GM18511 (cell line): ENCODE measurements around the gene SLC27A5.
A peak's percentile ranks its signal among the peaks of the same experiment; 100 is the strongest.
"Not testable (repeated sequence)": the region's sequence is repeated elsewhere in the genome, so short reads cannot be mapped to it uniquely, and the experiment has no call there.

Experiments used
- ATAC-seq: cut with Tn5 transposase; IDR thresholded peaks from one replicate; pipeline ENCODE4 v1.9.1; 2021; ENCODE audit warnings: mild to moderate bottlenecking, moderate library complexity; ENCODE audit not compliant: unreplicated experiment

SLC27A5 gene

DNA sequence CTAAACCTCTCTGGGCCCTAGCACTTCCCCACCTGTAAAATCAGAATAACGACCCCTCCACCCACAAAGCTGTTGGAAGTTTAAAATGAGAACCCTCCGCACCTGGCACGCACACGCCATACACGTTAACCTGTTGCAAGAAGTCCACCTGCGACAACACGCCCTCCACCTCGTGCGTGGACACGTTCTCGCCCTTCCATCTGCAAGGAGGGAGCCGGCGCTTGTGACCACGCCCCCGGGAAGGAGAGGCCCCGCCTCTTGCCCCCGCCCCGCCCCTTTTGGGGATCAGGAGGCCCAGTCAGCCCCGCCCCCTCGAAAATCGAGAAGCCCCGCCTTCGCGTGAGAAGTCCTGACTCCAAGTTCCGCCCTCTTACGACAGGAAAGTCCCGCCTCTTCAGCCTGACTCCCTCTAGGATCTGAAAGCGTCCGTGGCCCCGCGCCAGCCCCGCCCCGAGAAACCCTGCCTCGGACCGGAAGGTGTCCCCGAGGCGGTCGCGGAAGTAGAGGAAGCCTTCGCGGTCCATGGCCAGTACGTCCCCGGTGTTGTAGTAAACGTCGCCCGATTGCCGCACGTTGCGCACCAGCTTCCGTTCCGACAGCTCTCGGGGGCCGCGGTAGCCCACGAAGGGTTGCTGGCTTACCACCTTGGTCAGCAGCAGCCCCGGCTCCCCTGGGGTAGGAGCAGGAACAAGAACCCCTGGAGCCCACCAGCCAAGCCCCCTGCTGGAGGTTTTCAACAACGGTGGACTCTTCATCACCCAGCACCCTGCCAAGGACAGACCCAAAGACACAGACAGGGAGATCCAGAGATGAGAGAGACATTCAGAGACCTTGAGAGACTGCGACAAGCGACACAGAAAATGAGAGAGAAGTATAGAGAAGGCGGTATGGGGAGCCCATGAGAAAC lies 12.5 kb downstream of the SLC27A5 start:
- ATAC-seq, result peak; percentile 96

DNA sequence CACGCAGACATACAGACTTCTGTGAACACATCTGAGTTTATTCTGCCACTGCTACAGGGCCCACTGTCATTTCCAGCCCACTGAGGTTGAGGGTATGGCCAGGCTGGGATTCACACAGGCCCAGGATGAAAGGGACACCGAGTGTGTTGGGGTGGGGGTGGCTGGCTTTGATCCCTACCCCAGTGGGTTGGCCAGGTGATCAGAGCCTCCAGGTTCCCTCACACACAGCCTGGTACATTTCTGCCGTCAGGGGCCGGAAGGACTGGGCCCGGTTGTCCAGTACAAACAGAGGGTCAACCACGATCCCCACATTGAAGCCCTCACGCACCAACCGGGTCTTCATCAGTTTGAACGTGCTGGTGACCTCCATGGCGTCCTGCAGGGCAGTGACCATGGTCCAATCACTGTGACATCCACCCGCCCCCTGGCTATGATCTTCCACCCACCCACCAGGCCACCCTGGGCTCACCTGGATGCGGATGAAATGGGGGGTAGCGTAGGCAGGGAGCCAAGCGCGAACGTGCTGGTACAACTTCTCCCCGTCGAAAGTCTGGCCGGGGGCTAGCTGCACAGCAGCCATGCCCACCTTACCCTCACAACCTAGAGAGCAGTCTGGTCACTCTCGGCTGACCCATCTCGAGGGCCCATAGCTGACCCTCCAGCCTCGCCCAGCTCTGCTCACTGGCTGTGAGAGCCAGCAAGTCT lies 13.3 kb downstream of the SLC27A5 start:
- ATAC-seq, result peak; percentile 18

DNA sequence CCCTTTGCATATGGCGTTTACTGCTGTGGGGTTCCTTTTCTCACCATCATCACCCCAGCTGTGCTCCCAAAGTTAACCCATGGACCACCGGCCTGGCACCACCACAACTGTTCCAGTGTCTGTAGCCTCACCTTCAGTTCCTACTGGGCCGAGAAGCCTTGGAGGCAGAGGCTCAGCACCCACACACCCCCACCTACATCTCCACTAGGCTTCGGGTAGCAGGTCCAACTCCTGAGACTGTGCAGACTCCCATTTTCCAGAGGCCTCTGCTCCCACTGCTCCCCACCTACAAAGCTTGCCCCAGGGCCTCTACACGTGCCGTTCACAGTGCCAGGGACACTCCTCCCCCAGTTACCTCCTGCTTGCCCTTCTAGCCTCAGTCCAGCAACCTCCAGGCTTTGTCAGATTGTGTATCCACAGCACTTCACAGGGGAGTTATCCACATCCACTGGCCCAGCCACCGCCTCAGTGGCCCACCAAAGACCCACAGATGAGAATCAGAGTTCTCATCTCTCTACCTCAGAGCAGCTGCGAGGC lies 14.1 kb downstream of the SLC27A5 start:
- ATAC-seq, result no peak

DNA sequence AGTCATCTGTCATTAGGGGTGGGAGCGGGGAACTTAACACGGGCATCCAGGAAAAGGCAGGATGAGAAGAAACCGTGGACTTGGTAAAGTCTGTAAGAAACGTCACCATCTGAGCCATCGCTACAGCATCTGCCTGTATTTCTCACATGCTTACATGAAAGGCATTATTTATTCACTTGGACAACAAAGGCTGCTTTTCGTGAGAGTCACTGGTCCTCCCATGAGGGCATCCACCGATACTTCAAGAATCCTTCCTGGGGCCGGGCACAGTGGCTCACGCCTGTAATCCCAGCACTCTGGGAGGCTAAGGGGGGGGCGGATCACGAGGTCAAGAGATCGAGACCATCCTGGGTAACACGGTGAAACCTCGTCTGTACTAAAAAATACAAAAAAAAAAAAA lies 19.5 kb downstream of the SLC27A5 start:
- ATAC-seq, result no peak

DNA sequence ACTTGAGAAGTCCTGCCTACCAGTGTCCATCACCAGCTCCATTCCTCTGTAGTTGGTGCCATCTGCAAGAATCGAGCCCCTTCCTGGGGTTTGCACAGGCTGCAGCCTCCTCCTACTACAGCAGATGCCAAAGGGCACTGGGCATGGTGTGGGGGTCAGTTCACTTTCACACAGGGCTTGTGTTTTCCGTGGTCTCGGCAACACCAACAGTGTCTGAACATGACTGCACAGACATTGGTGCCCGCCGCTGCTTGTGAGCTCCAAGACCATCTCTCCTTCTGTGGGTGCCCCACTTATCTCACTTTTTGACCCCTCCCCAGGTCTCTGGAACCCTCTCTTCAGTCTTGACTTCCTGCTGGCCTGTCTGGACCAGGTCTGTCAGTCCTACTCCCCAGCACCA lies 20.4 kb downstream of the SLC27A5 start:
- ATAC-seq, result no peak

DNA sequence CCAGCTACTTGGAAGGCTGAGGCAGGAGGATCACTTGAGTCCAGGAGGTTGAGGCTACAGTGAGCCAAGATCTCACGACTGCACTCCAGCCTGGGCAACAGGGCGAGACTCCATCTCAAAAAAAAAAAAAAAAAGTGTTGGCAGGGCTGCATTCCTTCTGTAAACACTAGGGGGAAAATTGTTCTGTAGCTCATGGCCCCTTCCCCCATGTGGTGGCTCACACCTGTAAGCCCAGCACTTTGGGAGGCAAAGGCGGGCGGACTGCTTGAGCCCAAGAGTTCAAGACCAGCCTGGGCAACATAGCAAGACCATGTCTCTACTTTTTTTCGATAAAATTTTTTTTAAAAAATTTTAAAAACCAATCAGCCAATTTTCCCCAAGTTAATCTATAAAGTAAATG lies 27.4 kb downstream of the SLC27A5 start:
- not testable (repeated sequence) for ATAC-seq

DNA sequence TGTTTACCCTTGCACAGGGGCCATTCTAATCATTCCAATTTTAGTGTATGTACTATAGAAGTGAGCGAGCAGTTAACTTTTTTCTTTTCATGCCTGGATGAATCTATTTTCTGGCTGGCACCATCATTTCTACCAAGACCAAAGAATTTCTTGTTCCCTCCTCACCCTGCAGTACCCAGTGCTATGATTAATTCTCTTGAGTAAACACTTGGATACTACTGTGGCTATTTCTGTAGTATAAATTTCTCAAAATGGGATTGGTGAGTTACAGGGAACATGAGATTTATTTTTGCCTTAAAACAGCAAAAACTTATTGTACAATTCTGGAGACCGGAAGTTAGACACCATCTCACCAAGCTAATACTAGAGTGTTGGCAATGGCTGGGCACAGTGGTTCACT lies 28.0 kb downstream of the SLC27A5 start:
- ATAC-seq, result no peak

DNA sequence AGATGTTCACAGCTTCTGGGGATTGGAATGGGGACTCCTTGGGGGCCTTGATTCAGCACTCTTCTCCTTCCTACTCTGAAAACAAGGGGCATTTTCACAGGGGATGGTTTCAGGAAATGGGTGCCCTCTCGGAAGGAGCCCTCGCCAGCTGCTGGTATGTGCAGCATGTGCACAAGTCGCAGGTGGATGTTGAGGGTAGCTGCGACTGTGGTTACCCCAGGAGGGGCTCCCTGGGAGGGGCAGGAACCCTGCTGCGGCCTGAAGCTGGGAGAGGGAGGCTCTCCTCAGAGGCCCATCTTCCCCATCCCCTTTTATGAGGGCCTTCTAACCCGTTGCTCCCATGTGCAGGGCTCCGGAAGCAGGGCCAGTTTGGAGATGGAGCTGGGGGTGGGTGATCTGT lies 29.4 kb downstream of the SLC27A5 start:
- no peak for ATAC-seq

DNA sequence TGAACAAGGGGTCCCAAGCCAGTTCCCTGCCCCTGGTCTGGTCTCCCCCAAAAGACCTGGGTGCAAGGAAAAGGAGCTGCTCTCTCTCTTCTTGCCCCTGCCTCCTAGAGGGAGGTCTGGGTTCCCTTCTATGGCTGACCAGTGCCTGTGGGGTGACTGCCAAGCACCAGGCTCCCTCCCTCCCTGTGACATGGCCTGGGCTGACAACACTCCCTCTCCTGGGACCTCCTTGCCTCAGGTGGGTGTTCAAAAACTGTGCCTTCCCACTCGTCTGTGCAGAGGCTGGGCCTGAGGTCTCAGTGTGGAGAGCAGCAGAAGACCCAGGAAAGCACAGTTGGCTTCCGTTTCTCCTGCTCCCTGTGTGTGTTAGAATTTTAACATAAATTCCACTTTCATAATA lies 31.0 kb downstream of the SLC27A5 start:
- ATAC-seq, result no peak

DNA sequence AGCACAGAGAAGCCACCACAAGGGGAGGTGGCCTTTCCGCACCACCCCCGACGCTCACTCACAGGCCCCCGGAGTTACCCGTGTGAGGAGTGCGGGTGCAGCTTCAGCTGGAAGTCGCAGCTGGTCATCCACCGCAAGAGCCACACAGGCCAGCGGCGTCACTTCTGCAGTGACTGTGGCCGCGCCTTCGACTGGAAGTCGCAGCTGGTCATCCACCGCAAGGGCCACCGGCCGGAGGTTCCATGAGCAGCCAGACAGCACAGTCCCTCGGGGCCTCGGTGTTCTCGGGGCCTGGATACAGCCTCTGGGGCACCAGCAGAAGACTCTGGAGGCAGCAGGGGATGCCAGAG lies 31.3 kb downstream of the SLC27A5 start:
- no peak for ATAC-seq

DNA sequence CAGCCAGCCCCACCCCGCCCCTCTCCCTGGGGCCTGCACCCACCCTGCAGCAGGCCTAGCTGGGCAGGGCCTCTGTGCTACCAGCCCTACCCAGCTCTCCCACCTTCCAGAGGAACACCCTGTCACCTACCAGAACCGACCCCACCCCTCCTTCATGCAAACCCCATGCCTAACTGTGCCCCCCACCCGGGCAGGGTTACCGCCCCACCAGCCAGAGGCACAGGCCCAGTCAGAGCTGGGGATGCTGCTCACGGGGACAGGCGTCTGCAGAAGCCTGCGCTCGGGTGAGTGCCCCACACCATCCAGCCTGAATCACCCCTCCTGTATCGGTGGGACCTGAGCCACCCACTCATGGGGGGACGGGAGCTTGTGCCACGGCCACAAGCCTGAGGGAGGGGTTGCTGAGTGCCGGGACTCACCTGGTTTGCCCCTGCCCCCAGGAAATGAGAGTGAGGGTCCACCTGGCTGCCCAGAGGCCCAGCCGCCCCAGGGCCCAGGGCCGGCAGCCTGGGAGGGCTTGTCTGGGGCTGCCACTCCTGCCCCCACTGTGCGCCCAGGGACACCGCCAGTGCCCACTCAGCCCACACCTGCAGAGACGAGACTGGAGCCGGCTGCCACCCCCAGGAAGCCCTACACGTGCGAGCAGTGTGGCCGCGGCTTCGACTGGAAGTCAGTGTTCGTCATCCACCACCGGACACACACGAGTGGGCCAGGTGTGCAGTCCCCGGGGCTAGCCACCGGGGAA lies 31.9 kb downstream of the SLC27A5 start:
- no peak for ATAC-seq

DNA sequence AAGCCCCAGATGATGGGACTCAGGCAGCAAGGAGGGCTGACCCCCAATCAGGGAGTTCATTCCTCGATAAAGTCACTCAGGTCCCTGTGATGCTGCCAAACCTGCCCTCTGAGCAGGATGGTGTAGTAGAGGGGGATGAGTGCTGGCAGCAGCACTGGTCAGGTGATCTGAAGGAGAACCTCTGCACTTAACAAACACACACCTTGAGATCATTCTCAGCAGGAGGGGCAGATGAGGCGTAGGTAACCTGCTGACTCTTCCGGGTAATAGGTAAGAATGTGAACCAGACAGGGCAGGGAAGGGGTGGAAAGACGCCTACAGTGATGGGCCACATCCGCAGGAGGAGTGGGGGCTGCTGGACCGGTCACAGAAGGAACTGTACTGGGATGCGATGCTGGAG lies 32.5 kb downstream of the SLC27A5 start:
- ATAC-seq, result no peak

DNA sequence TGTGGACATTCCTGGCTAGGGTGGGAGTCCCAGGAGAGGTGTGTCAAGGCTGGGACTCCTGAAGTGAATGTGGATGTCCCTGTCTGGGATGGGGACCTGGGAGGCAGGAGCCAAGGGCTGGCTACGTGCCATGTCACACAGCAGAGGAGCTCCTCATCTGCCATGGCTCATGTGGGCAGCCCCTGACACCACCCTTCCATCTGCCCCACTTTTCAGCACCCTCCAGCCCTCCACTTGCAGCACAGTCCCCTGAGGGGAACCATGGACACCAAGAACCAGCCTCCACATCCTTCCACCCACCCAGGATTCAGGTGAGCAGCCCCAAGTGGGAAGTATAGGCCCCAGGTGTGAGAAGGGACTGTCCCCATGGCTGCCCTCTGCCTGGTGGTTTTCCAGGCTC lies 33.9 kb downstream of the SLC27A5 start:
- no peak for ATAC-seq

DNA sequence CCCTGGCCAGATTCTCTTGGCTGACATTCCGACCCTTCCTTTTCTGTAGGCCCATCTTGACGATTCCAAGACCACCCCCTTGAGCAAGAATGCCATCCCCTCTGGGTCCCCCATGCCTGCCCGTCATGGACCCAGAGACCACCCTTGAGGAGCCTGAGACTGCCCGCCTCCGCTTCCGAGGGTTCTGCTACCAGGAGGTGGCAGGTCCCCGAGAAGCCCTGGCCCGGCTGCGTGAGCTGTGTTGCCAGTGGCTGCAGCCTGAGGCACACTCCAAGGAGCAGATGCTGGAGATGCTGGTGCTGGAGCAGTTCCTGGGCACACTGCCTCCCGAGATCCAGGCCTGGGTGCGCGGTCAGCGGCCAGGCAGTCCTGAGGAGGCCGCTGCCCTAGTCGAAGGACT lies 34.7 kb downstream of the SLC27A5 start:
- ATAC-seq, result no peak

DNA sequence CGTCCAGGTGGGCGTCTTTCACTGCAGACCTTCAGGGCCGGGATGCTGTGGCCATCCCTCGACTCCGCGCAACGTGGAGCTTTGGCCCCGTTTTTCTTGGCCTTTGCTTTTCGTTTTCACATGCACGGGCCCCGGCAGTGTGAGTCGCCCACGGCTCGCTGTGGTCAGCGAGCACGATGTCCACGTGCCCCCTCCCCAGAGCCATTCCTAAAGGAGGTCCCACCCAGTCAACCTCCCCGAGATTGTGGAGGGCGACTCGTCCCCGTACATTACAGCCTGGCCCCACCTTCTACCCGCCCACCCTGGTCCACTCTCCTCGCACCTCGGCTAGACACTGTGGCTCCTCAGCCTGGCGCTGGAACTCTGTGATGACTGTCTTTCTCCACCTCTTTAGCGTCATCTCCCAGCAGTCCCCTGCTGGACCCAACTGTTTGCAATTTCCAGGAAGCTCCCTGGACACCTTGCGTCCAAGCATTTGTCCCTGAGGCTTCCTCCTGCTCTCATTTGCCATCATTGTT lies 35.2 kb downstream of the SLC27A5 start:
- no peak for ATAC-seq

DNA sequence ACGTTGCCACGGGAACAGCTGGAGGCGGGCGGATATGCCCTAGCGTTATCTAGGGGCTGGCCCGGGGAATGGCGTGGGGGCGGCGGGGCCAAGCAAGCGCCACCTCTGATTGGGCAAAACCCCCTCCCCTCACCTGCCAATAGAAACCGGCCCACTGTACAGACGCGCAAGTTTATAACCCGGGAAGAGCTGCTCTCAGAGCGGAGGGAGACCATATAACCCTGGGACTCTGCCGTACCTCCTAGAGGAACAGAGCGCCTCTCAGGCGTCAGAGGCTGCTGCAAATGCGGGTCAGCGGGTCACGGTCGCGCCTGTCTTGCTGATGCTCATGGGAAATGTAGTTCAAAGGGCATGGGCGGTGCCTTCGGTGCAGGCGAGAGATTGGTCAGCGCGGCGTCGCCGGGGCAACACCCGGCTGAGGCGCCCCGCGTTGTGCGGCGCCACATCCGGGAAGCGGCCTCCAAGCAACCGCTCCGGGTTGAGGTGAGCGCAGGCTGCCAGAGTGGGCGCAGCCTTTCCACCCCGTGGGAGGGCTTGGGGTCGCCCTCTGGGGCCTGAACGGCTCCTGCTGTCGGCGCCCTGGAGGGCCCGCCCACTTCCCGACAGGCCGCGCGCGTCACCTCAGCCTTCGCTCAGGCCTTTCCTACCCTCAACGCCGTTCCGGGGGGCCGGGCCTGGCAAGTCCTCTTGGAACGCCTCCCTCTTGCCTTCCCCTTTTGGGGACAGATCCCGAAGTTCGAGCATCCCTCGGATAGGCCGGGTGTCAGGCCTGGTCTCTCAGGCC lies 35.9 kb downstream of the SLC27A5 start, which contains the start of gene ZNF446:
Gene ZNF446, plus strand, starts transcription at position 639 of the 784 bp plus-strand sequence. CDS start 867 bp downstream, outside the sequence.
- peak; percentile 89 for ATAC-seq

DNA sequence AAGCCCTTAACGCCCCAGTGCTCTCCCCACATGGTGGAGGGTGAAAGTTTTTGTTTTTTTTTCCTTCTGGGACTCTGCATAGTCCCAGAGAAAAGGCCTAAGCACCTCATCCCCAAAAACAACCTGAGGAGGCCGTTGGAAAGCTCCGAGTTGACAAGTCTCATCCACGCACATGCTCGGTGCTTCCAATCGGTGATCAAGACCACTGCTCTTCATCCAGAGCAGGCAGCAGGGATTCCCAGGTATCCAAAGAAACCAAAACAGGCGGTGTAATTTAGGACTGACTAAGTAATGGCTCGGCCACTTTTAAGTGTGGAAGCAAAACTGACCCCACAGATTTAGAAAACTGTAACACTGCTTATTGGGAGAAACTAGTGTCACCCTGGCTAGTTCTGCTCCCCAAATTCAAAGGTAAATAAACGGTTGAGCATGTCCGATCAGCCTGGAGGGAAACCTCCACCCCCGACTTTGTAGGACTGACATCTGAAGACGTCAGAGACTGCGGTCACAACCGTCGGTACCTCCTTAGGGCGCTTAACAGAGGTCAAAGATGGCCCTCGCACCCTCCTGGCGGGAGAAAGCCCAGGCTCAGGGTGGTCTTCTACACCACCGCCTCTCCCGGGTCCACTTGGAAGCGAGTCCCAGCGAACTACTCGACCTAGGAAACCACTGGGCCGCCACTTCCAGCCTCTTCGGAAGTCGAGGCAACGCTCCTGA lies 36.6 kb downstream of the SLC27A5 start:
- peak; percentile 11 for ATAC-seq

DNA sequence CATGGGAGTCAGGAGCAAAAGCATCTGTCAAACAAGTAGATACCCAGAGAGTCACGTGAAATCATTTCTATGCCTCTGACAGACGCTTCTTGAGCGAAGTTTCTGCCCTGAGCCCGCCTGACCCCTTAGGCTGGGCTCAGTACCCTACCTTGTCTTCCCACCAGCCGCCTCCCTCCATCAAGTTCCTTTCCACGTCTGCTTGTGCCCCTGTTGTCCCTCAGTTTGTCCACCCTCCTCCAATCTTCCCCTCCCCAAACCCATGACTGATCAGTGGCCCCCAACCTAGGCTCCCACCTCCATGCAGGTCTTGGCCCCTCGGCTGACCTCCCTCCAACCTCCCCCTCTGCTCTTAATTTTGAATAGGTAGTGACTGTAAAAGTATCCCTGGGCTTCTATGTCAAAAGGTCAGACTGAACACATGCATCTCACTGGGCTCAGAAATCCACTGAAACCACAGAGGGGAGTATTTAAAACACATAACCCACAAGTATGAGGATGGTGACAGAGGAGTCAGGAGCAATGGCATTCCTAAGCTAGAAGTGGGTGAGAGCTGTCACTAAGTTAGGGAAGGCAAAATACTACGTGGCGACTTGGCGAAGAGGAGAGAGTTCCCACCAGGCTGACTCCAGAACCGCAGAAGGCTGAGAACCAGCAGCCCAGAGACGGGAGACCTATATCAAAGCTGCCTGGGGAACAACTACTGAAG lies 37.3 kb downstream of the SLC27A5 start:
- ATAC-seq, result no peak

DNA sequence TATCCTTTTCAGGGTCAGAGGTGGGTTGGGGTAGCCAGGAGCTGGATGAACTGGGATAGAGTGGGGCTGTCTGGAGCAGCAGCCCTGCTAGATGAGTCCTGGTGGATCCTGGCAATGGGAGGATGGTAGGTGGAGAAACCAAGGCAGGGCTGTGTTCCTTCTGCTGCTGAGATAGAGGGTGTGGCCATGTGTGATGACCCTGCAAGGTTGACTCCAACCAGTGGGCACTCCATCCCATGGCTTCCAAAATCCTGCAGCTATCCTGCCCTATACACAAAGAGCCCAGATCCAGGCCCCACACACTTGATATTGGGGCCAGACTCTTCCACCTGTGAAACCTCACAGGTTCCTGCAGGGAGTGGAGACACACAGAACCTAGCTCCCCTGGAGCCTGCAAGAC lies 38.0 kb downstream of the SLC27A5 start:
- no peak for ATAC-seq
